K562 (cell line): ENCODE measurements around the gene C16orf86. TPM values are rescaled to one million over a fixed set of nuclear protein-coding genes. Genes with fewer than 3 reads are reported as not detected.

Source experiments
- ATAC-seq: fragments of 200-7000 bp; cut with Tn5 transposase; 3 replicates; pipeline ENCODE4 v1.9.1; 2020; ENCODE audit warnings: moderate library complexity
- BruUV-seq: library from RNA; stranded (reverse); fragments of 400-500 nt; replicated peaks from 2 replicates; lab custom pipeline; 2021; lab: Mats Ljungman, UMichigan
- CTCF ChIA-PET: fragments of 300-600 bp; formaldehyde crosslinking; extraction: SDS; loops from one replicate; lab custom pipeline; 2021; ENCODE audit warnings: low intra/inter-chr PET ratio; lab: Yijun Ruan, JAX
- POLR2A ChIA-PET: fragments of 300-600, 350-650 bp; sonication (Branson Sonifier 250); formaldehyde crosslinking; extraction: SDS; loops from one replicate; lab custom pipeline; 2021; ENCODE audit warnings: antibody characterized with exemption, inconsistent platforms; lab: Yijun Ruan, JAX
- DNase-seq, 4 experiments: peaks; one replicate each; pipeline versions ENCODE4 v3.0.0 to v3.0.0-alpha.2; 2011 to 2018; ENCODE audit warnings: low spot score in 3 of 4, mixed read lengths in 3 of 4; ENCODE audit errors: extremely low read depth in 1 of 4
- FAIRE-seq: peaks from 2 replicates; lab custom pipeline; 2011; peaks lifted over from hg19 to GRCh38; lab: Jason Lieb, UNC
- H2AFZ ChIP-seq: 2 replicates; pipeline ENCODE4 v1.6.0; 2011; ENCODE audit warnings: low read depth, low read length, control low read depth, inconsistent platforms
- H3K27ac ChIP-seq: fragments of 200-600 bp; 3 replicates; pipeline ENCODE4 v1.8.0; 2011; ENCODE audit warnings: low read depth, mild to moderate bottlenecking, control low read depth, inconsistent platforms, low read length, moderate library complexity, mixed read lengths; ENCODE audit errors: extremely low read depth
- H3K27me3 ChIP-seq, 2 experiments: fragments of 300-600 bp in 1 of 2; 2 replicates in 1 of 2; 3 replicates in 1 of 2; pipeline versions ENCODE4 v1.6.0 to v1.8.0; 2011; ENCODE audit warnings: inconsistent platforms in 2 of 2, low read length in 2 of 2, mild to moderate bottlenecking in 1 of 2, mixed read lengths in 1 of 2, moderate library complexity in 1 of 2; ENCODE audit not compliant: control insufficient read depth in 2 of 2, insufficient read depth in 2 of 2
- H3K36me3 ChIP-seq: fragments of 300-600 bp; 3 replicates; pipeline ENCODE4 v1.8.0; 2011; ENCODE audit warnings: mild to moderate bottlenecking, low read length, inconsistent platforms; ENCODE audit not compliant: control insufficient read depth, insufficient read depth
- H3K4me1 ChIP-seq, 2 experiments: fragments of 200-600 bp in 1 of 2; replicated peaks in 1 of 2; 2 replicates in 1 of 2; 3 replicates in 1 of 2; pipeline versions ENCODE4 v1.5.1 to v1.8.0; 2011; ENCODE audit warnings: inconsistent platforms in 2 of 2, low read length in 2 of 2, mild to moderate bottlenecking in 1 of 2, mixed read lengths in 1 of 2, moderate library complexity in 1 of 2; ENCODE audit not compliant: control insufficient read depth in 2 of 2, insufficient read depth in 2 of 2
- H3K4me2 ChIP-seq: 2 replicates; pipeline ENCODE4 v1.6.1; 2011; ENCODE audit warnings: low read length, control low read depth, inconsistent platforms, mixed read lengths; ENCODE audit not compliant: insufficient read depth
- H3K4me3 ChIP-seq: fragments of 200-600 bp; sonication (generic), shearing (Covaris generic); 2 replicates; pipeline ENCODE4 v1.5.1; 2016; ENCODE audit warnings: control low read depth, inconsistent platforms
- H3K79me2 ChIP-seq: fragments of 200-600 bp; 3 replicates; pipeline ENCODE4 v1.8.0; 2011; ENCODE audit warnings: low read length, inconsistent platforms; ENCODE audit not compliant: control insufficient read depth, insufficient read depth
- H3K9ac ChIP-seq, 2 experiments: 2 replicates each; pipeline versions ENCODE4 v1.6.0 to v1.6.1; 2011; ENCODE audit warnings: low read depth in 2 of 2, low read length in 2 of 2, control low read depth in 1 of 2, inconsistent platforms in 1 of 2, mild to moderate bottlenecking in 1 of 2, mixed read lengths in 1 of 2; ENCODE audit not compliant: insufficient read depth in 1 of 2
- H3K9me1 ChIP-seq: one replicate; pipeline ENCODE4 v1.6.0; 2011; ENCODE audit warnings: inconsistent platforms, mild to moderate bottlenecking, low read length, moderate library complexity; ENCODE audit not compliant: control insufficient read depth, insufficient read depth
- H3K9me3 ChIP-seq: replicated peaks from 2 replicates; pipeline ENCODE4 v1.5.1; 2011; ENCODE audit warnings: low read depth, low read length, inconsistent platforms; ENCODE audit not compliant: control insufficient read depth, insufficient read depth
- H4K20me1 ChIP-seq: replicated peaks from 2 replicates; pipeline ENCODE4 v1.6.1; 2011; ENCODE audit warnings: low read length, inconsistent platforms, mixed read lengths; ENCODE audit not compliant: control insufficient read depth, insufficient read depth
- BACH1 ChIP-seq: fragments of 200-800 bp; sonication (Bioruptor generic); IDR thresholded peaks from 2 replicates; pipeline ENCODE4 v1.6.1; 2016; ENCODE audit warnings: missing genetic modification characterization, missing compliant biosample characterization
- BCLAF1 ChIP-seq, 2 experiments: fragments of 450-650 bp in 1 of 2; IDR thresholded peaks; 2 replicates each; pipeline ENCODE4 v1.6.1; 2011 to 2017; ENCODE audit warnings: low read depth in 2 of 2, antibody characterized with exemption in 1 of 2, borderline replicate concordance in 1 of 2, low read length in 1 of 2, mild to moderate bottlenecking in 1 of 2, mixed read lengths in 1 of 2; ENCODE audit not compliant: control insufficient read depth in 1 of 2
- DMBX1 ChIP-seq: fragments of 250-450 bp; sonication (Bioruptor Pico); IDR thresholded peaks from 2 replicates; pipeline ENCODE4 v1.8.0; 2022; ENCODE audit warnings: inconsistent platforms, mild to moderate bottlenecking, moderate library complexity, borderline replicate concordance
- E2F3 ChIP-seq: fragments of 250-450 bp; sonication (Bioruptor Pico); IDR thresholded peaks from 2 replicates; pipeline ENCODE4 v1.4.0; 2020; ENCODE audit warnings: mild to moderate bottlenecking
- FIP1L1 ChIP-seq: fragments of 200-400 bp; formaldehyde crosslinking; IDR thresholded peaks from 2 replicates; pipeline ENCODE4 v1.6.1; 2018; ENCODE audit warnings: mild to moderate bottlenecking, low read depth, low read length; ENCODE audit not compliant: poor library complexity, severe bottlenecking
- NKRF ChIP-seq: fragments of 450-650 bp; IDR thresholded peaks from 2 replicates; pipeline ENCODE4 v1.6.1; 2016; ENCODE audit warnings: borderline replicate concordance
- RB1 ChIP-seq: fragments of 450-650 bp; IDR thresholded peaks from 2 replicates; pipeline ENCODE4 v1.6.1; 2017; ENCODE audit warnings: low read depth, mild to moderate bottlenecking
- RNF219 ChIP-seq: fragments of 250-450 bp; sonication (Bioruptor Pico); IDR thresholded peaks from 2 replicates; pipeline ENCODE4 v1.5.0; 2022; ENCODE audit warnings: mild to moderate bottlenecking
- WHSC1 ChIP-seq: IDR thresholded peaks from one replicate; pipeline ENCODE4 v1.6.1; 2012; ENCODE audit warnings: low read length, control low read depth, inconsistent platforms
- ZEB2 ChIP-seq: fragments of 450-650 bp; IDR thresholded peaks from 2 replicates; pipeline ENCODE4 v1.6.1; 2016
- ZNF232 ChIP-seq: sonication (generic); formaldehyde crosslinking; IDR thresholded peaks from 2 replicates; pipeline ENCODE4 v1.8.0; 2022; ENCODE audit warnings: mild to moderate bottlenecking, missing genetic modification reagents
- ZNF311 ChIP-seq: fragments of 250-450 bp; sonication (Bioruptor Pico); IDR thresholded peaks from 2 replicates; pipeline ENCODE4 v1.4.0; 2020; ENCODE audit warnings: mild to moderate bottlenecking, moderate library complexity
- in situ Hi-C: fragments of 300-500 bp; cut with MboI; formaldehyde crosslinking; loops from 4 replicates; pipeline ENCODE4 v1.15.0; 2018; ENCODE audit warnings: inconsistent platforms, mixed read lengths
- intact Hi-C: fragments of 100-400 bp; cut with micrococcal nuclease; formaldehyde crosslinking; loops from 2 replicates; pipeline ENCODE4 v1.14.2; 2022
- polyA plus RNA-seq, 8 experiments: library from polyadenylated mRNA; depleted of rRNA in 4 of 8; stranded (reverse) in 5 of 8; unstranded in 3 of 8; fragments of >200 nt; fragmentation: Nextera tagmentation in 2 of 8; fragmentation: Illumina TruSeq in 1 of 8; extraction: Ambion mirVana in 2 of 8; extraction: Trizol in 1 of 8; gene quantifications; 2 replicates each; pipeline versions ENCODE4 v1.2.1 to v1.2.3, GENCODE V29; 2011 to 2014; ENCODE audit warnings: inconsistent platforms in 1 of 8, missing spikeins in 1 of 8
- total RNA-seq, 7 experiments: library from RNA; depleted of rRNA in 6 of 7; stranded (reverse); fragments of >200 nt in 6 of 7; fragmentation: Illumina TruSeq in 2 of 7; extraction: Trizol in 2 of 7; gene quantifications; 2 replicates each; pipeline versions ENCODE4 v1.2.1 to v1.2.3, GENCODE V29; 2011 to 2021; ENCODE audit warnings: low replicate concordance in 1 of 7

Gene C16orf86
- total and polyA plus RNA-seq, 9 of the 15 experiments (the other 6 are each of a cell fraction or from before 2014, with no cell fraction given): 0.13 to 1.2 (median 0.27) TPM; not detected in 3

- TF ChIP-seq BCLAF1 (IDR thresholded peaks at IDR 0.05; ENCODE audit: borderline replicate concordance in 1 of 2, control insufficient read depth in 1 of 2, low read depth in 2 of 2, low read length in 1 of 2) (no peak), ZNF232 (CRISPR knock-in tag) (no peak)
These were observed 4.5 kb upstream of the C16orf86 start (continued) for GRCh38 chr16:67661886-67662652.

- intact Hi-C loops (no loop called here), in situ Hi-C loops (no loop called here)
- no peak overlapping the region for H2AFZ ChIP-seq
- 0 out of 4 replicates have a peak overlapping the region, but pooled peaks of 1 of the 2 experiments have one; percentile 14 for H3K9ac ChIP-seq
- H3K4me3 ChIP-seq: no peak overlapping the region
- H3K27ac ChIP-seq: no peak overlapping the region
- H3K4me2 ChIP-seq: no peak overlapping the region
- no TSS peak for BruUV-seq
- CTCF ChIA-PET: no interaction called here
- H3K36me3 ChIP-seq: peaks cover 20% of the 10 kb centered on the region
- POLR2A ChIA-PET: interaction anchor here (0.5 to 1.2 kb wide), 4 partner anchors 10 to 285 kb away, joined by 3 to 5 read pairs (median 4); no protein-coding TSS in a partner anchor
- DNase-seq (no peak), ATAC-seq (no peak), FAIRE-seq (no peak)
- H4K20me1 ChIP-seq: peaks cover 10% of the 10 kb centered on the region; the same call in 1 of the 2 replicates
- H3K9me1 ChIP-seq: no peaks in the 10 kb centered on the region
- H3K4me1 ChIP-seq: peaks cover 17 to 69% of the 10 kb centered on the region in 2 experiments
- no peaks in the 10 kb centered on the region for H3K27me3 ChIP-seq
- no peaks in the 10 kb centered on the region for H3K9me3 ChIP-seq
- peaks cover 17% of the 10 kb centered on the region for H3K79me2 ChIP-seq
- no peak for TF ChIP-seq FIP1L1
- no peak for TF ChIP-seq BACH1 (tag)
- no peak for TF ChIP-seq ZNF311 (CRISPR knock-in tag)
- no peak for TF ChIP-seq WHSC1
- no peak for TF ChIP-seq RNF219 (CRISPR knock-in tag)
- TF ChIP-seq RB1: no peak
- no peak for TF ChIP-seq DMBX1 (CRISPR knock-in tag)
- no peak for TF ChIP-seq E2F3 (CRISPR knock-in tag)
- no peak for TF ChIP-seq ZEB2
- TF ChIP-seq NKRF: no peak
These were observed 4.0 kb upstream of the C16orf86 start for GRCh38 chr16:67662653-67663010.
